ENCODE data around the gene KCNH1. TPM values are rescaled to one million over a fixed set of nuclear protein-coding genes. Genes with fewer than 3 reads are reported as not detected.

Gene KCNH1
- polyA plus RNA-seq, 1 experiment, result 3.5 TPM

DNA sequence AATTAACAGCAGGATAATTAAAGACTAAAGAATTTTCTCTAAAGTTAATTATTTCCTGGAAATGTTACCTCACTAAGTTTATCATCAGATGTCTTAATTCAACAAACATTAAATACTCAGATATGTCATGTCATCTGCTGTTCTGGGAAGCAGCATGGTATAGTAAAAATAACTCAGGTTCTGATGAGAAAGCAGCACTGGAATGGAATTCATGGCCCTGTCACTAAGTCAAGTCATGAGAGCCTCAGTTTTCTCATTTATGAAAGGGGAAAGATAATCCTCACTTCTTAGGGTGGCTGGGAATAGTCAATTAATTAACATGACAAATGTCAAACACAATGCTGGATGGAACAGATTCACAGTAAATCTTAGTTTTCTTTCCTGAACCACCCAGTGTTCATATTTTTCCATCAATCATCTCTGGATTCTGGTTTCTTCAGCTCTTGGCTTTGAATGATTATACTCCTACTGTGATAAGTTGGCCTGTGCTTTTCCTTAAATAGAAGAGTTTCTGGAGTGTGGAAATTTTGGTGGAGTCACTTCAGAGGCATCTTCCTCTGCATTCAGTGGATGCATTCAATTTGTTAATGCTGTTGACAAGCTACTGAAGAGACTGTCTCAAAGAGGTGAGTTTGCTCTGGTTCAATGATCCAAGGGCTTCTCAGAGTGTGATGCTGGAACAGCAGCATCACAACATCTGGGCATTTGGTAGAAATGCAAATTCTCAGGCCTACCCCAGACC, 319.4 kb downstream of the KCNH1 start:
- no peak for TF ChIP-seq CTCF (IDR thresholded peaks at IDR 0.05; ENCODE audit: insufficient read depth, low read depth, low read length)
- Histone ChIP-seq H3K36me3 (ENCODE audit: control insufficient read depth, insufficient read depth, low read length) (no peaks in the 10 kb centered on the region), H3K27me3 (ENCODE audit: control insufficient read depth, insufficient read depth, low read length) (no peaks in the 10 kb centered on the region), H3K4me3 (ENCODE audit: low read depth, low read length) (no peak overlapping the region)
- CTCF ChIA-PET, result no interaction called here
- DNase-seq (ENCODE audit: low read depth), result no peak
- POLR2A ChIA-PET, result no interaction called here

DNA sequence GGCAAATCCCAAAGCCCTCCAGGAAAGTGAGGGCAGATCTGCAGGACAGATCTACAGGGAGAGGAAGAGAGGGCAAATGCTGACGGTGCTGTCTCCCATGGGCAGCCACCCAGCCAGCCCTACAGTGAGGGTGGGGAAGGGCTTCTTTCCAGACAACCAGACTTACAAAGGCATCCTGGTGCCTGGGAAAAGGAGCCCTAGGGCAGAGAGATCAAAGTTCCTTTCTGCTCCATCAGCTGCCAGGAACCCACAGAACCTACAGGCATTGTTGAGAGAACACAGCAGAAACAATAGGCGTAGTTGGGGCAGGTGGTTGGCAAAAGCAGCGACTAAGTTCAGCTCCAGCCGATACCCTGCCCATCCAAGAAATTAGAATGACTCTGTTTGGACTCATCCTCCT, 332.4 kb downstream of the KCNH1 start:
- ChIA-PET CTCF (interaction anchor here (1.0 to 2.0 kb wide), 2 partner anchors 50 to 332 kb away, joined by 3 to 5 read pairs; partner anchors contain the start of gene KCNH1), POLR2A (no interaction called here)
- no peak overlapping the region for H3K4me3 ChIP-seq (ENCODE audit: low read depth, low read length)
- TF ChIP-seq CTCF (IDR thresholded peaks at IDR 0.05; ENCODE audit: insufficient read depth, low read depth, low read length), result no peak
- DNase-seq (ENCODE audit: low read depth), result no peak
- H3K27me3 ChIP-seq (ENCODE audit: control insufficient read depth, insufficient read depth, low read length), result no peaks in the 10 kb centered on the region
- no peaks in the 10 kb centered on the region for H3K36me3 ChIP-seq (ENCODE audit: control insufficient read depth, insufficient read depth, low read length)

GRCh38 chr1:210800756-210801155, 333.2 kb downstream of the KCNH1 start:
- no peak for DNase-seq (ENCODE audit: low read depth)
- TF ChIP-seq CTCF (IDR thresholded peaks at IDR 0.05; ENCODE audit: insufficient read depth, low read depth, low read length), result no peak
- H3K4me3 ChIP-seq (ENCODE audit: low read depth, low read length), result no peak overlapping the region
- ChIA-PET POLR2A (no interaction called here), CTCF (interaction anchor here (2.0 kb wide), 1 partner anchor 333 kb away, joined by 5 read pairs; the partner anchor contains the start of gene KCNH1)
- no peaks in the 10 kb centered on the region for H3K36me3 ChIP-seq (ENCODE audit: control insufficient read depth, insufficient read depth, low read length)
- no peaks in the 10 kb centered on the region for H3K27me3 ChIP-seq (ENCODE audit: control insufficient read depth, insufficient read depth, low read length)

- no peak for DNase-seq (ENCODE audit: low read depth)
- H3K27me3 ChIP-seq (ENCODE audit: control insufficient read depth, insufficient read depth, low read length), result no peaks in the 10 kb centered on the region
- ChIA-PET CTCF (interaction anchor here (2.0 kb wide), 1 partner anchor 334 kb away, joined by 5 read pairs; the partner anchor contains the start of gene KCNH1), POLR2A (no interaction called here)
- TF ChIP-seq CTCF (IDR thresholded peaks at IDR 0.05; ENCODE audit: insufficient read depth, low read depth, low read length), result no peak
- H3K4me3 ChIP-seq (ENCODE audit: low read depth, low read length), result no peak overlapping the region
- no peaks in the 10 kb centered on the region for H3K36me3 ChIP-seq (ENCODE audit: control insufficient read depth, insufficient read depth, low read length)
Observed at GRCh38 chr1:210800301-210800700, 333.6 kb downstream of the KCNH1 start.

DNA sequence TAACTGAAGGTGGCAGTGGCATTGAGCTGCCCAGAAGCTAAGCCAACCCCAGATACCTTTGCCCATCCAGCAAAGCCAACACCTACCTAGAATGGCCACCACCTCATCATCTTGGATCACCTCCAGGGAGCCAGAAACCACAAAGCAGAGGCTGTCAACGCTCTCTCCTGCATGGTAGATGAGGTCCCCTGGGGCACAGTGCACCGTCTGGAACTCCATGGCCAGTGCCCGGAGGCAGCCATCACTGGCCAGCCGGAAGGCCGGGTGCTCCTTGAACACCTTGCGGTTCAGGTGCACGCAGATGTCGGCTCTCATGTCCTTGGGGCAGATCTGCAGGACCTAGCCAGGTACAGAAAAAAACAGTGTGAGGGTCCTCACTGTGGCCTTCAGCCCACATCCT, 336.5 kb downstream of the KCNH1 start:
- no peak overlapping the region for H3K4me3 ChIP-seq (ENCODE audit: low read depth, low read length)
- ChIA-PET CTCF (no interaction called here), POLR2A (no interaction called here)
- TF ChIP-seq CTCF (IDR thresholded peaks at IDR 0.05; ENCODE audit: insufficient read depth, low read depth, low read length), result no peak
- DNase-seq (ENCODE audit: low read depth), result no peak
- H3K36me3 ChIP-seq (ENCODE audit: control insufficient read depth, insufficient read depth, low read length), result no peaks in the 10 kb centered on the region
- no peaks in the 10 kb centered on the region for H3K27me3 ChIP-seq (ENCODE audit: control insufficient read depth, insufficient read depth, low read length)

Data from BJ (cell line).